ENCODE measurements around the gene SERPINB6.

DNA sequence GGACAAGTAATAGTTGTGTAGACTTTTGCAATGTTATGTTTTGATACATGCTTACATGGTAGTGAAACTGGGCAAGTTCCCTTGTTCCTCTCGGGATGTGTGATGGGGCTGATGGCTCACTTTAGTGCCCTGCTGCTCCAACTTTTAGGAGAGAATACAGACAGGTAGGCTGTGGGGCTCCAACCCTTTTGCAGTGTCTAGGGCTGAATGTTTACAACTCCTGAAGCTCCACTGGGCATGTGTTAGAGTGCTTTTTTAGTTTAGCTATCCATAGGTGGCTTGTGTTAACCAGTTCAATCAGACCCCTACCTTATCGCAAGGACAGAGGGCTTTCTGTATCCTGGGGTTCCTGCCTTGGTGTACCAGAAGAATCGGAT is 33.8 kb downstream of the SERPINB6 start:
- TF ChIP-seq EZH2 (IDR thresholded peaks at IDR 0.05; ENCODE audit: insufficient read depth, poor library complexity, severe bottlenecking) (no peak), EZH2phosphoT487 (IDR thresholded peaks at IDR 0.05; ENCODE audit: insufficient read depth, low read depth) (no peak)

Measured in GM23248 (cell line).